HG03354 (cell line): ENCODE data around the gene HBQ1.
"Not testable (repeated sequence)": the region's sequence is repeated elsewhere in the genome, so short reads cannot be mapped to it uniquely, and the experiment has no call there.

ENCODE experiments used
- ATAC-seq: cut with Tn5 transposase; IDR thresholded peaks from one replicate; pipeline ENCODE4 v1.9.1; 2021; ENCODE audit warnings: mild to moderate bottlenecking; ENCODE audit not compliant: unreplicated experiment, poor library complexity, severe bottlenecking

Gene HBQ1

DNA sequence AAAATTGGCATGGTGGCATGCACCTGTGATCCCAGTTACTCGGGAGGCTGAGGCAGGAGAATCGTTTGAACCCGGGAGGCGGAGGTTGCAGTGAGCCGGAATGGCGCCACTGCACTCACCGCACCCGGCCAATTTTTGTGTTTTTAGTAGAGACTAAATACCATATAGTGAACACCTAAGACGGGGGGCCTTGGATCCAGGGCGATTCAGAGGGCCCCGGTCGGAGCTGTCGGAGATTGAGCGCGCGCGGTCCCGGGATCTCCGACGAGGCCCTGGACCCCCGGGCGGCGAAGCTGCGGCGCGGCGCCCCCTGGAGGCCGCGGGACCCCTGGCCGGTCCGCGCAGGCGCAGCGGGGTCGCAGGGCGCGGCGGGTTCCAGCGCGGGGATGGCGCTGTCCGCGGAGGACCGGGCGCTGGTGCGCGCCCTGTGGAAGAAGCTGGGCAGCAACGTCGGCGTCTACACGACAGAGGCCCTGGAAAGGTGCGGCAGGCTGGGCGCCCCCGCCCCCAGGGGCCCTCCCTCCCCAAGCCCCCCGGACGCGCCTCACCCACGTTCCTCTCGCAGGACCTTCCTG, at the start of gene HBQ1:
HBQ1 (plus strand) TSS at position 359 of the 575 bp plus-strand sequence; CDS start at position 387, 28 bp downstream.
- ATAC-seq = no peak

DNA sequence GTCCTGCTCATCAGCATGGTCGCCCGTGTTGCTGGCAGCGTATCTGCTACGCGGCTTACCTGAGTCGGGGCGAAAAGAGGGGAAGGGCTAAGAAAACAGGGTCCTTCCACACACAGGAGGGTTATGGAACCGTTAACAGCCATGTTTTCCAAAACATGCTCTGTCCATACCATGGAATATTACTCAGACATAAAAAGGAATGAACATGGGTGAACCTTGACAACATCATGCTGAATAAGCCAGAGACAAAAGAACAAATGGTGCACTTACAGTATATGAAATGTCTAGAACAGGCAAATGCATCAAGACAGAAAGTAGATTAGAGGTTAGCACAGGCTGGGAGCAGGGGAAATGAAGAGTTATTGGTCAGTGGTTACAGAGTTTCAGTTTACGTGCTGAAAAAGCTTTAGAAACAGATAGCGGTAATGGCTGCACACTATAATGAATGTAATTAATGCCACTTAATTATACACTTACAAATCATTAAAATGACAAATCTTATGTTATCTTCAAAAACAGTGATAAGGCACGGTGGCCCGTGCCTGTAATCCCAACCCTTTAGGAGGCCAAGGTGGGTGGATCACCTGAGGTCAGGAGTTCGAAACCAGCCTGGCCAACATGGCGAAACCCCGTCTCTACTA, 49.6 kb upstream of the HBQ1 start:
- ATAC-seq = no peak

DNA sequence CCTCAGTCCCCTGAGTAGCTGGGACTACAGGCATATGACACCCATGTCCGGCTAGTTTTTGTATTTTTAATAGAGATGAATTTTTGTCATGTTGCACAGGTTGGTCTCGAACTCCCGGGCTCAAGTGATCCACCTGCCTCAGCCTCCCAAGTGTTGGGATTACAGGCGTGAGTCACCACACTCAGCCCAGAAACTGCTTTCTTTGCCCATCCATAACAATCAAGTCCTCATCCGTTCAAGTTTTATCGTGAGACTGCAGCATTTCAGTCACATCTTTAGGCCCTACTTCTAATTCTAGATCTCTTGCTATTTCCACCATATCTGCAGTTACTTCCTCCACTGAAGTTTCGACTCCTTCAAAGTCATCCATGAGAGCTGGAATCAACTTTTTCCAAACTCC, 48.1 kb upstream of the HBQ1 start:
- ATAC-seq = no peak

DNA sequence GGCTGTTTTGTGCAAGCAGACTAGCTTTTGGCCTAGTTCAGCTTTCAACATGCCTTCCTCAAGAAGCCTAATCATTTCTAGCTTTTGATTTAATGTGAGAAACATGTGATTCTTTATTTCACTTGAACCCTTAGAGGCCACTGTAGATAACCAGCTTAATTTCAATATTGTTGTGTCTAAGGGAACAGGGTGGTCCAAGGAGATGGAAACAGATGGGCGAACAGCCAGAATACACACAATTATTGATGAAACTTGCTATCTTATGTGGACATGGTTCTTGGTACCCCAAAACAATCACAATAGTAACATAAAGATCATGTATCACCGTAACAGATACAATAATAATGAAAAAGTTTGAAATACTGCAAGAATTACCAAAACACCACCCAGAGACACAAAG, 46.5 kb upstream of the HBQ1 start:
- no peak for ATAC-seq

DNA sequence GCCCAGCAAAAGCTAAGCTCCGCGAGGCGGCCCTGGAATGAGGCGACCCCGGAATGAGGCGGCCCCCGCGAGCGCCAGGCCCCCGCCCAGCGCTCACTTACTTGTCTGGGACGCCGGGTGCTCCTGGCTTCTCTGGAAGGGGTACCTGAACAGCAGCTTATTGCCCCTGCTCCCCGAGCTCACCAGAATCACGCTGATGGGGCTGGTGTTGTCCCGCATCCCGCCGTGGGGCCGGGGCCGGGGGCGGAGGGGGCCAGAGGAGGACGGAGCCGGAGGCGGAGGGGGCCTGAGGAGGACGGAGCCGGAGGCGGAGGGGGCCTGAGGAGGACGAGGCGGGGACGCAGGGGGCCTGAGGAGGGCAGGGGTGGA, 42.2 kb upstream of the HBQ1 start:
- no peak for ATAC-seq

DNA sequence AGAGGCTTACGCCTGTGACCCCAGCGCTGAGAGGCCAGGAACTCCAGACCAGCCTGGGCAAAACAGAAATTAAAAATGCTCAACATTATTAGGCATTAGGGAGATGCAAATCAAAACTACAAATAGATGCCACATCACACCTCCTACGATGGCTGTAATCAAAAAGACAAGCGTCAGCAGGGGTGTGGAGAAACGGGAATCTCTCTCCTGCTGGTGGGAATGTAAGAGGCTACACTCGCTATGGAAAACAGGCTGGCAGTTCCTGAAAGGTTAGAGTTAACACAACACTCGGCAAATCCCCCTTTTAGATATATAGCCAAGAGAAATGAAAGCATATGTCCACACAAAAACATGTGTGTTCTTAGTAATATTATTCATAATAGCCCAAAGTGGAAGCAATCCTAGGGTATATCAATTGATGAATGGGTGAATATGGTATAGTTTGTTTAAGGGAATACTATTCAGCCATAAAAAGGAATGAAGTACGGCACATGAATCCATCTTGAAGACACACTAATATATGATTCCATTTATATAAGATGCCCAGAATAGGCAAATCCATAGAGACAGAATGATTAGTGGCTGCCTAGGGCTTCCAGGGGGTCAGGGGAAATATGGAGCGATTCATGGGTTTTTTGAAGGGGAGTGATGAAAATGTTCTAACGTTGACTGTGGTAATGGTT, 39.9 kb upstream of the HBQ1 start:
- no peak for ATAC-seq

DNA sequence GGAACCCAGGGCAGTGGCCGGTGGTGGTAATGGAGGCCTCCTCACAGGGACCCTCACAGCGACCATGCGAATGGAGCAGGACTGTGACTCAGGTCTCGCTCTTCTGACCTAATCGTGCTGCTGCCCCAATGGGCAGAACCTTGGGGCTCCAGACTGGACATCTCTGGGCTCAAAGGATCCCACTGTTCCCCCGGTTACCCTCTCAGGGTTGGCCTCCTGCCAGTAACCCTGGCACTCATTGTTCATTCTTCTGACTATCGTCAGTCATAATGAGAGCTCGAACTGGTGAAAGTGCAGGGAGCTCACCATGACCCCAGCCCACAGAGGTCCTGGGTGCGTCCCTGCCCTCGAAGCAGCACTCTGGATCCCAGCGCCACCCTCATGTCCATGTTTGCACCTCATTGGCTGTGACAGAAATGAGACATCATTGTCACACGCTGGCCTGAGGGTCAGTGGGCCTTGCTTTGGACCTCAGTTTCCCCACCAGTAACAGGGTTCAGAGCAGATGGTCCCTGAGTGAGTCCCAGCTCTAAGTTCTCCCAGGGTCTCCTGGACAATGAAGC, 37.8 kb upstream of the HBQ1 start:
- ATAC-seq = no peak

DNA sequence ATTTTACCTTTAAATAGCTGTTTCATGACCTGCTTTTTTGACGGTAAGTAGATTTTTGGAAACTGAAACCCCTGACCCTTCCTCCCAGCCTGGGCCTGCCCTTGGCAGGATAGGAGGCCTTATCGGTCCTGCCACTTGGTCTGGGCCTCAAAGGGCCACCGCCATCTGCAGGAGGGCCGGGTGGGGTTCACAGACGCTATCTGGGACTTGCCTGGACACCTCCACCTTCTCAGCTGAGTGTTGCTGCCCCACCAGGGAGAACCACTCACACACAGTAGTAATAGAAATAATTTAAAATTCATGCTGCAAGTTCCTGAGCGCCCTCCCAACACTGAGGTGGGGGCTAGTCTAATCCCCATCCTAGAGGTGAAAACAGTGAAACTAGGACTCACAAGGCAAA, 37.2 kb upstream of the HBQ1 start:
- no peak for ATAC-seq

DNA sequence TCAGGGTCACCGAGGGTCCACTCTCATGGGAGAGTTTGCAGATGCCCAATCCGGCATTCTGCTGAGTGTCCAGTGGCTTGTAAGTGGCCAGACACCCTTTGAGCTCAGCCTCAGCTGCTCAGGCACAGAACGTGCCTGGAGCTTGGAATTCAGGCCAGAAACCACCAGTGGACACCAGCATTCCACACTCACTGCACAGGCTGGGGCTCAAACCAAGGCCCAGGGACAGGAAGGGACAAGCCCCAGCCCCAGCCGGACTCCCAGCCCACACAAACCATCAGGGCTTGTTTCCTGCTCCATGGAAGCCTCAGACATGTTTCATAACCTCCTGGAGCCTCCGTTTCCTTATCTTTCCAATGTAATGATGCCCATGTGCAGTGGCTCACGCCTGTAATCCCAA, 36.8 kb upstream of the HBQ1 start:
- ATAC-seq = no peak

DNA sequence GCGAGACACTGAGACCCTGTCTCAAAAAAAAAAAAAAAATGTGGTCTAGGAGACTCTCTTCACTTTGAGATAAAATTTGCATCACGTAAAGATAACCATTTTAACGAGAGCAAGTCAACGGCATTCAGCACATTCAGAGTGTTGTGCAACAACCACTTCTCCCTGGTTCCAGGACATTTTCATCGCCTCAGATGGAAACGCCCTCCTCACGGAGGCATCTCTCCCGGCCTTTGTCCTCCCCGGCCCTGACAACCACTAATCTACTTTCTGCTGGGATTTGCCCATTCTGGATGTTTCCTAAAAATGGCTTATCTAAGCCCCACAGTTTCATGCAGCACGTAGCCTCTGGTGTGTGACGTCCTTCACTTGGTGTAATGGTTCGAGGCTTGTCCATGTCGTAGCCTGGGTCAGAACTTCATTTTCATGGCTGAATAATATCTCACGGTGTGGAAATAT, 35.4 kb upstream of the HBQ1 start:
- ATAC-seq = no peak

DNA sequence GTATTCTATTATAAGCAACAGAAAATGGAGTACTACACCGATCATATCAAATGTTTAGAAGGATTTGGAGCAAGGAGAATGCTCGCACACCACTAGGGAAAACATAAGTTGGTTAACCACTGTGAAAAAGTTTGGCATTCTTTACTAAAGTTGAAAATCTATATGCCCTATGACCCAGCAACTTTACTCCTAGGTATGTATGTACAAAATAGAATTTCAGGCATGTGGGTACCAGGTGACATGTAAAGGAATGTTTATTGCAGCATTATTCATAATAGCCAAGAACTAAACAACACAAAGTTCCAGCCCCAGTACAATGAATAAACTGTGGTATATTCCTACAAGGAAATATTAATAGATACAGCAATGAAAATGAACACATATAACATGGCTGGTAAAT, 33.6 kb upstream of the HBQ1 start:
- no peak for ATAC-seq

DNA sequence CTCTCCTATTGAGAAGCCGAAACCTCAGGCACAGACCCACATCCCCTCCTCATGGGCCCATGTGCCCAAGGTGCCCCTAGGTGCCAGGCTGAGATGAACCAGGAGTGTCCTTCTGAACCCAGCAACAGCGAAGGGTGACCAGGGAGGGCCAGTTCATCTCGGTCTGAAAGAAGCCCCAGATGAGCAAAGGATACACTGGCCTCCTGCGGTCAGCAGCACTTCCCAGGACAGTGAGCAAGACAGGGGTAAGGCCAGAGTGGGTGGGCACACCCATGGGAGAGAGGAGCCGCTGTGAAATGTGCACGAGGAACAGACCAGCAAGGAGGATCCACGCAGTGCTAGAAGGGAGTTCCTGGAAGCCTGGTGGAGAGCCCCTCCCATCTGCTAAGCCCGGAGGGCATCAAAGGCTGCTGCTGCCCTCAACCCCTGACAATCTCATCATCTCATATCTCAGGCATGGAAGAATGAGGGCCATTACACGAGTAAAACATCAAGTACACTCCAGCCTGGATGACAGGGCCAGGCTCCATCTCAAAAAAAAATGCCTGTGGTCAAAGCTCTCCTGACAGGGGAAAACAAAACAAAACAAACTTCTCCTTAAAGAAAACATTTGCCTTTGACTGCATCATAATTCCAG, 31.1 kb upstream of the HBQ1 start:
- no peak for ATAC-seq

DNA sequence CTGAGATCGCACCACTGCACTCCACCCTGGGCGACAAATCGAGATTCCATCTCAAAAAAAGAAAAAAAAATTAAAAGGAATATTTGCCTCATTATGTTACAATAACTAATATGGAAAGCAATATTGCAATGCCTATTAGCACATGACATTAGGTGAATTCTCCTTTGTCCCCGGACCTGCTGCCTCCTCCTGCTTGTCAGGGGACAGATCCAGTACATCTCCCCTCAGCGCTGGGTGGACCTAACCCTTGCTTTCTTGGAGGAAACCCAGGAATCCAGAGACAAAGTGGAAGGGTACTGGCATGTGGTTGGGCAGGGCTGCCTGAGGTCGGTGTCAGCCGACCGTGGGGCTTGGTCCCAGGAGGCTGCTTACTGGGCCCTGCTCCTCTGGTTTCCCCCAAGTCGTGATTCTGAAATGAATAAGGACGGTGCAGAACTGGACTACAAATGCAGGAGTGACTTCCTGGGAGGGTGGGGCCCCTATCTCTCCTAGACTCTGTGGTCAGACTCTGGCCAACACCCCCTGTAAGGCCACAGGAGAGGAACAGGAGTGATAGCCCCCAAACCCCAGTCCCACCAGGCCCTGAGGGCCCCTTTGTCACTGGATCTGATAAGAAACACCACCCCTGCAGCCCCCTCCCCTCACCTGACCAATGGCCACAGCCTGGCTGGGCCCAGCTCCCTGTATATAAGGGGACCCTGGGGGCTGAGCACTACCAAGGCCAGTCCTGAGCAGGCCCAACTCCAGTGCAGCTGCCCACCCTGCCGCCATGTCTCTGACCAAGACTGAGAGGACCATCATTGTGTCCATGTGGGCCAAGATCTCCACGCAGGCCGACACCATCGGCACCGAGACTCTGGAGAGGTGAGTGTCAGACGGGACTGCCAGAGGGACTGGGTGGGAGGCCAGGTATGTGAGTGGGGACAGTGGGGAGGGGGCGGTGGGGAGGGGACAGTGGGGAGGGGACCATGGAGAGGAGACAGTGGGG, 27.8 kb upstream of the HBQ1 start, which contains the start of gene HBZ:
HBZ (plus strand) TSS at position 504 of the 988 bp plus-strand sequence; CDS start at position 770, 266 bp downstream.
- no peak for ATAC-seq

DNA sequence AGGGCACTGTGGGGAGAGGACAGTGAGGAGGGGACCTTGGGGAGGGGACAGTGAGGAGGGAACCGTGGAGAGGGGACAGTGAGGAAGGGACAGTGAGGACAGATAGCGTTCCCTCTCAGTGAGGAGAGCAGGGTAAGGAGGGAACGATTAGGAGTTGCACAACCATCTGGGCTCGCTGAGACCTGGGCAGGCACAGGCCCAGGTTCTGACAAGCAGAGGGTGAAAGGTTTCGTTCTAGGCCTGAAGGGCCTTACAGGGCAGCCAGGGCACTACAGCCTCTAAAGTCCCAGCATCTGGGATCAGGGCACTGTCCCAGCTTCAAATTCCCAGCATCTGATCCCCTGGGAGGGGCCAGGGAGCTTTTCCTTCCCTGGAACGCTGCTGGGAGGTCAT, 27.1 kb upstream of the HBQ1 start:
- not testable (repeated sequence) for ATAC-seq

DNA sequence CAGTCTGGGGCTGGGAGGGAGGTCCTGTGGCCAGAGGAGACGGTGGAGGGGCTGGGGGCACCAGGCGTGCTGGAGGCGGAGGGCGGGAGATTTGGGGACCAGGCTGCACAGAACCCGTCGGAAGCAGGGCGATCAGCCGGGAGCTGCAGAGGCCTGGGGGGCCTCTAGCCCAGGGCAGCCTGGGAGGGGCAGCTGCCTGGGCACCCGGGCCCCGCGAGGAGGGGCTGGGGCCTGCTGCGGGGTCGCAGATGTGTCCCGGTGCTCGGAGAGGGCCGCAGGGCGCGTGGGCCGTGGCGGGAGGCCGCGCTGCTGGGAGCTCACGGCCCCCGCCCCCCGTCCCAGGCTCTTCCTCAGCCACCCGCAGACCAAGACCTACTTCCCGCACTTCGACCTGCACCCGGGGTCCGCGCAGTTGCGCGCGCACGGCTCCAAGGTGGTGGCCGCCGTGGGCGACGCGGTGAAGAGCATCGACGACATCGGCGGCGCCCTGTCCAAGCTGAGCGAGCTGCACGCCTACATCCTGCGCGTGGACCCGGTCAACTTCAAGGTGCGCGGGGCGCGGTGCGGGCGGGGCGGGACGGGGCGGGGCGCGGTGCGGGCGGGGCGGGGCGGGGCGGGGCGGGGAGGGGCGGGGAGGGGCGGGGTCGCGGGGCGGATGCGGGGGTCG, 26.6 kb upstream of the HBQ1 start:
- not testable (repeated sequence) for ATAC-seq

DNA sequence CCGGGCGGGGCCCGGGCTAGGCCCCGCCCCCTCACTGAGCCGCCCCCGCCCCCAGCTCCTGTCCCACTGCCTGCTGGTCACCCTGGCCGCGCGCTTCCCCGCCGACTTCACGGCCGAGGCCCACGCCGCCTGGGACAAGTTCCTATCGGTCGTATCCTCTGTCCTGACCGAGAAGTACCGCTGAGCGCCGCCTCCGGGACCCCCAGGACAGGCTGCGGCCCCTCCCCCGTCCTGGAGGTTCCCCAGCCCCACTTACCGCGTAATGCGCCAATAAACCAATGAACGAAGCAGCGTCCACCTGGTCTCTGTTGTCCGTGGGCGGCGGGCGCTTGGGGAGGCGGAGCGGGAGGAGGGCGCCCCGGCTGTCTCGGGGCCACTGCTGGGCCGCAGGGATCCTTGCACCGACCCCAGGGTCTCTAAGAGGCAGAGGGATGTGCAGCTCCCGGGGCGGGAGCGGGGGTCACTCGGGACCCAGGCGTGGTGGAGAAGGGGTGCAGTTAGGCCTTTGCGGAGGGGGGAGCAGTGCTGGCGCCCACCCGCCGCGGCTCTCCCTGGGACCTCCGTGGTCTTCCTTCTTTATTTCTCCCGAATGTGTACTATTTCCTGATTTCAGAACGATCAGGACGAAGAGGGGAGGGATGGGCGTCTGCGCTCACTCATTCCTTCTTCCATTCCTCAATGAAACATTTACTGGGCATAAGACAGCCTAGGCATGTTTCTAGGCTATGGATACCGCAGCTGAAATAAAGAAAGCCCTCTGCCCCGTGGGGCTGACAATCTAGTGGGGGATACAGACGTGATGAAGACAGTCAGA, 25.8 kb upstream of the HBQ1 start:
- no peak for ATAC-seq

DNA sequence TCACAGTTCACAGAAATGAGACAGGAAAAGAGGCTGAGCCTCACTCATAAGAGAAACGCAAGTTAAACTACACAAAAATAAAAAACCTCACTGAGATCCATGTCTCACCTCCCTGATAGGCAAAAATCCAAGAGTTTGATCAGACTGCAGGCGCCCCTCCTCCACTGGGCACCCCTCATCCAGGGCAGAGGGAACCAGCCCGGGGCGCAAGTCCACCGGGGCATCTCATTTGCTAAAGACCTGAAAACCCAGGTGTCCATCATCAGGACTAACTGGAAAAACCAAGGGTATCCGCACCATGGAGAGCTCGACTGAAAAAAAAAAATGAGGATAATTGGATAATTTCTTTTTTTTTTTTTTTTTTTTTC, 25.2 kb upstream of the HBQ1 start:
- no peak for ATAC-seq
